DMS153 (cell line): ENCODE results near the gene MRGPRG.
"Not testable (repeated sequence)": the region's sequence is repeated elsewhere in the genome, so short reads cannot be mapped to it uniquely, and the experiment has no call there.

Experiments used
- DNase-seq: peaks from one replicate; lab custom pipeline; 2025; lab: John Stamatoyannopoulos, UW

The MRGPRG gene

GRCh38 chr11:3176487-3176886 lies 42.1 kb downstream of the MRGPRG start:
- DNase-seq: no peak

- no peak for DNase-seq
Observed at GRCh38 chr11:3175194-3175593, 43.4 kb downstream of the MRGPRG start.

GRCh38 chr11:3174387-3174786 lies 44.2 kb downstream of the MRGPRG start:
- DNase-seq: no peak

- DNase-seq: no peak
Observed at GRCh38 chr11:3173795-3174194, 44.8 kb downstream of the MRGPRG start.

GRCh38 chr11:3171931-3172560 lies 46.6 kb downstream of the MRGPRG start:
- no peak for DNase-seq

GRCh38 chr11:3170756-3171650 lies 47.6 kb downstream of the MRGPRG start:
- DNase-seq: no peak

- no peak for DNase-seq
Observed at GRCh38 chr11:3170044-3170755, 48.4 kb downstream of the MRGPRG start.

- no peak for DNase-seq
Observed at GRCh38 chr11:3169255-3170043, 49.2 kb downstream of the MRGPRG start.

GRCh38 chr11:3168742-3169254 lies 49.8 kb downstream of the MRGPRG start:
- not testable (repeated sequence) for DNase-seq
